Dedifferentiated amniotic fluid mesenchymal stem cell (primary cell): ENCODE measurements around the gene IQCE.

Experiments
- DNase-seq: peaks from one replicate; pipeline ENCODE4 v3.0.0-alpha.2; 2016; ENCODE audit errors: extremely low spot score

The IQCE gene

GRCh38 chr7:2558629-2559282, at the start of gene IQCE:
TSS of gene IQCE (plus strand) at chr7:2558979. CDS start at chr7:2559182, 203 bp downstream.
- DNase-seq: peak; percentile 64

- DNase-seq: no peak
These were observed 49.4 kb upstream of the IQCE start for GRCh38 chr7:2509298-2509906.

GRCh38 chr7:2510130-2510776, 48.5 kb upstream of the IQCE start:
- no peak for DNase-seq

- DNase-seq: no peak
These were observed 47.6 kb upstream of the IQCE start for GRCh38 chr7:2510909-2511768.

GRCh38 chr7:2511769-2512168, 47.0 kb upstream of the IQCE start:
- DNase-seq: no peak

- no peak for DNase-seq
These were observed 46.6 kb upstream of the IQCE start for GRCh38 chr7:2512179-2512661.

GRCh38 chr7:2512713-2513112, 46.1 kb upstream of the IQCE start:
- DNase-seq: no peak

GRCh38 chr7:2513702-2514101, 45.1 kb upstream of the IQCE start:
- DNase-seq: no peak

- DNase-seq: no peak
These were observed 44.0 kb upstream of the IQCE start for GRCh38 chr7:2514473-2515423.

GRCh38 chr7:2515424-2516193, 43.2 kb upstream of the IQCE start:
- no peak for DNase-seq

GRCh38 chr7:2516194-2516555, 42.6 kb upstream of the IQCE start:
- no peak for DNase-seq

- DNase-seq: peak; percentile 86
These were observed 41.8 kb upstream of the IQCE start for GRCh38 chr7:2517026-2517425.

GRCh38 chr7:2517678-2518507, 40.9 kb upstream of the IQCE start:
- no peak for DNase-seq

- DNase-seq: no peak
These were observed 40.1 kb upstream of the IQCE start for GRCh38 chr7:2518737-2519118.

GRCh38 chr7:2519119-2519930, 39.5 kb upstream of the IQCE start, which contains the start of gene LFNG:
TSS of gene LFNG (plus strand) at chr7:2519774. CDS start at chr7:2519862, 88 bp downstream.
- peak; percentile 80 for DNase-seq

- DNase-seq: no peak
These were observed 38.5 kb upstream of the IQCE start for GRCh38 chr7:2520131-2520760.

GRCh38 chr7:2520761-2521290, 38.0 kb upstream of the IQCE start:
- no peak for DNase-seq

- DNase-seq: no peak
These were observed 37.4 kb upstream of the IQCE start for GRCh38 chr7:2521341-2521745.
